ENCODE measurements around the gene DPH1.

Gene DPH1

GRCh38 chr17:2082003-2082781, 52.2 kb downstream of the DPH1 start:
- no peak for DNase-seq (ENCODE audit: low spot score)

DNA sequence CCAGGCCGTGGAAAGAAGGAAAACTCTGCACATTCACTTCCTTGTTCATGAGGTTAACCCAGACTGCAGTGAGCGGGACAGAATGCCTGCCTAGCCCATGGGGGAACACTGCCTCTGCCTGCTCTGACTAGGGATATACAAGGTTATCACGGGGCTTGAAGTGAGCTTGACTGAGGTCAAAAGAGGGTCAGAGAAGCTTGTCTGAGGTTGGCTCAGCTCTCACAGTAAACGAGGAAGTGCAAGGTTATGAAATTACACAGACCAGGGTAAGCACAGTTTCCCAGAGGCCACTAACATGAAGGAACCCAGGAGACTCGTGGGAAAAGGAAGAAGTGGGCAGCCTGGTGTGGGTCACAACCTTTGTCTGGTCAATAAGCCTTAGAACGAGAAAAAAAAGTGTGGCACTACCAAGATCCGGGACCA, 53.7 kb downstream of the DPH1 start:
- no peak for DNase-seq (ENCODE audit: low spot score)

GRCh38 chr17:2084036-2084765, 54.2 kb downstream of the DPH1 start:
- no peak for DNase-seq (ENCODE audit: low spot score)

- DNase-seq (ENCODE audit: low spot score): no peak
Observed at GRCh38 chr17:2084766-2085647, 55.1 kb downstream of the DPH1 start.

DNA sequence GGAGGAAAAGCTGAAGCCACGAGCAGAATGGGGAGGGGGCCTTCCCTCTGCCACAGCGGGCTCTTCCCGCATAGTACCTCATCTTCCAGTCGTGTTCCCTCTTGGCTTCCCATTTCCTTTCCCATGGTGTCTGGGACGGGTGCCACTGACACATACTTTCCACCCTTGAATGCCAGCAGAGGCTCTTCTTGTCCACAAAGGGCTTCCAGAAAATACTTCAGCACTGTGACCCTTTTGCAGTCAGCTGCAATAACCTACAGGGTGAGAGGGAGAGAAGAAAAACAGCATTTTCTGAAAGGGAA, 55.6 kb downstream of the DPH1 start:
- no peak for DNase-seq (ENCODE audit: low spot score)

DNA sequence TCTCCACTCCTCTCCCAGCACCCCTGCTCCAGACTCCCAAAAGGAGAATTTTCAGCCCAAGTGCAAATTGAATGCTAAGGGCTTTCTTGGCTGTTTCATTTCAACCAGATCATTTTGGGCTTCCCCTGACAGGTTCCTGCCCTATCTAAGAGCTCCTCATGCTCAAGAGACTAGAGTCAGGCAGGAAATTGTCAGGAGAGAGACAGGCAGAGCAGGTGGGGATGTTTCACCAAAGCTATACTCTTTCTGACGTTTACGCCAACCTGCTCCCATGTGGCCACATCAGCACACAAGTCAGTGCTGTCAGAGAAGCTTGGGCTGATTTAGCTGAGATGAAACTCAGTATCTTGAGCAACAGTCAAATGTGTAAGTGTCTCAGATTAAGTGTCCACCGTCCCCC, 56.4 kb downstream of the DPH1 start:
- no peak for DNase-seq (ENCODE audit: low spot score)

DNA sequence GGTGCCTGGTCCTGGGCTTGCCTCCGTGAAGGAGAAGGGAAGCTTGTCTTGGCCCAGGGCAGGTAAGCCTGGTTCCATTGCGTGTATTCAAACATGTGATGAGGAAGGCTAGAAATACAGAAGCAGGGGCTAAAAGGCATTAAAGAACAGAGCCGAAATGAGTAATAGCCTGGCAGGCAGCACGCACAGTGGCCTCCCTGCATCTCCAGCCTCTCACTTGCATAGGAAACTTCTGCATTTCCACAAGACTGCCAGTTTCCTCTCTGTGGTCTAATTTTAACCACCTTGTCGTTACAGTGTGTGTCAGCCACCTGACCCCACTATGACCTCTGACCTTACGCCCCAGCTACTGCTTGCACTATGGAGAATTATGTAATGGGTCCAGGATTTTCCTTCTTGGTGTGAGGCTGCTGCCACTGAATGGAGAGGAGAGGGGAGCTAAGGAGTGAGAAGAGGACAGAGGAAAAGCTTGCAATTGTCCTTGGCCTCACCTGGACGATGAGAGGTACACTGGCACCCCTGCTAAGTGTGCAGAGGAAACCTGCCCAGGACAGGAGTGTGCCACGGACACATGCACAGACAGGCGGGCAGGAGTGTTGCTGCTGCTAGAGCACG, 57.8 kb downstream of the DPH1 start:
- DNase-seq (ENCODE audit: low spot score): no peak

DNA sequence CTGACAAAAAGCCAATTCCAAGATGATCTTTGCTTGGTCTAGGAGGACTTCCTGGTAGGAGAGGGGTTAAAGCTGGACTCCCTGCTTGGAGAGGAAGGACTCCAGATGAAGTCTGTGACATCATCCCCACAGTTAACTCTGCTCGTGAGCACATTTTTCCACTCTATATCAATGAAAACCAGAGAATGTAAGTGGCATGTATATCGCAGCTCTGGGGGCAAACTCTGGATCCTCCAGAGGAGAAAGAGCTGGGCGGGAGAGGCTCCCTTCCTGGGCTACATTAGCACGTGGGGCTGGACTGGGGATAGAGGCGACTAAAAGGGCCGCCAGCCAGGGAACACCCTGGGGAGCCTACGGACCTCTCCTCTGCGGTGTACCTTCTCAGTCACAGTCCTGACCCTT, 59.1 kb downstream of the DPH1 start:
- no peak for DNase-seq (ENCODE audit: low spot score)

GRCh38 chr17:2090210-2090641, 60.3 kb downstream of the DPH1 start:
- no peak for DNase-seq (ENCODE audit: low spot score)

DNA sequence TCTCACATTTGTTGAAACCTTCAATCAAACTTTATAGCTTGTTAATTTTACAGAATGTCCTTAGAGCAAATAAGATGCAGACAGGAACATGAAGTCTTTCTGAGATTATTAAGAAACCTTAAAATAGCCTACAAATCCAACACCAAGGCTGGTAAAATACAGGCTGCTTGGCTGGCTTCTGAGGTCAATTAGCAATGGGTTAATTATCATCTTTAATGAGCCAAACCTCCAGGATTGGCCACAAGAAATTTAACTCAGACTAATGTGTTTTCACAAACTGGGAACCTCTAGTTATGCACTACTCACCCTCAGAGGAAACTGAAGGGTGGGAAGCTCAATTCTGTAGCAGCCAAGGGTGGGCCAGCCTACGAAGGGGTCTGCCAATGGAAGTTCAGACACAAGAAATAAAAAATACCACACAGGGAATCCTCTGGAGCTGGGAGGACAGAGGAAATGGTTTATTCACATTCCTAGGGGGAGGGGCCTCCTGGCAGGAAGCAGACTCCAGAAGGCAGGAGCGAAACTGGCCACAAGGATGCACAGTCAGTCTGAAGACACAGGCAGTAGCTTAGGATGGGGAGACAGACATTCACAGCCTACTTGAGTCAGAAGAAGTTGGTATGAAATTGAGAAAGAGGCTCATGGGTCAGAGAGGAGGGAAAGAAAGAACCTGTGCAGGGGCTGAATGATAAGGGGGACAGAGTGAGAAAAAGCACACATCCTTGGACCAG, 61.0 kb downstream of the DPH1 start:
- DNase-seq (ENCODE audit: low spot score): no peak

DNA sequence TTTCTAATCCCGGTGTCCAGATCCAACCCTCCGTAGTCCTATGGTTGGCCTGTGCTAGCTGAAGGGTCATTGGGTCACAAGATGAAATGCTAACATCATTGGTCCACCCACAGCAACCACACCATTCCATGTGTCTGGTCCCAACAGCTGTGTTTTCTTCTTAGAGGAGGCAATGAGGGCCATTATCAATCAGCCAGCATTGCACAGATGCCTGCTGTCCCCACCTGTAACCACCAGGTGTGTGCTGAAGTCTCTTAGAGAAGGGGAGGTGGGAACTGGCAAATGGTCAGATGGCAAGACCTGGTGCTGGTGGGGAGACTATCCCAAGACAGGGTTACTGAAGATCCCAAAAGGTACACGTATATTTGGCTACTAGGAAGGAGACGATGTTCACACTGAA, 62.3 kb downstream of the DPH1 start:
- DNase-seq (ENCODE audit: low spot score): no peak

DNA sequence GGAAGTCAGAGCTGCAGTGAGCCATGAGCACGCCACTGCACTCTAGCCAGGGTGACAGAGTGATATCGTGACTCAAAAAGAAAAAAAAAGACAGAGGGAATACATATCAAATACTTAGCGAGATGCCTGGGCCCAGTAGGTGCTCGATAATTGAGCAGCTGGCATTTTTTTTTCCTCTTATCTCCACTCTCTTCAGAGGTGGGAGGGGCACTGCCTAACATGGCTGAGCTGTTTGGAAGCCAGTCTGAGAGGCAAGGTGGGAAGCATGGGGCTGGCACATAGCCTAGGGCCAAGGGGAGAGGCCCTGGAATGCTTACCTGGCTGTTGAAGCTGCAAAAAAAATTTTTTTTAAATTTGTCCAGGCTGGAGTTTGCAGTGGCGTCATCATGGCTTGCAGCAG, 63.4 kb downstream of the DPH1 start:
- no peak for DNase-seq (ENCODE audit: low spot score)

Measured in LoVo (cell line).